Pancreas (tissue), 10 donors: ENCODE data around the gene MPL. TPM values are rescaled to one million over a fixed set of nuclear protein-coding genes. Genes with fewer than 3 reads are reported as not detected.

ENCODE experiments used
- ATAC-seq, 4 donors: fragments of 200-7000 bp; cut with Tn5 transposase; one replicate each; pipeline versions ENCODE4 v1.8.0 to v1.9.1; 2020; ENCODE audit warnings: mild to moderate bottlenecking in 4 of 4, moderate library complexity in 4 of 4
- DNase-seq, 6 donors: peaks; one replicate each; pipeline ENCODE4 v3.0.0-alpha.2; 2020
- FAIRE-seq: peaks from 2 replicates; lab custom pipeline; 2012; peaks lifted over from hg19 to GRCh38; lab: Jason Lieb, UNC
- H3K27ac ChIP-seq, 4 donors: fragments of 200-600 bp; sonication (generic); 1 replicate in 3 of 4; 2 replicates in 1 of 4; pipeline versions ENCODE4 v1.5.0 to v1.8.0; 2020
- H3K27me3 ChIP-seq, 4 donors: fragments of 200-600 bp; one replicate each; pipeline ENCODE4 v1.8.0; 2021
- H3K36me3 ChIP-seq, 3 donors: fragments of 200-600 bp; sonication (generic) in 1 of 3; one replicate each; pipeline versions ENCODE4 v1.5.0 to v1.8.0; 2020 to 2021
- H3K4me1 ChIP-seq, 3 donors: fragments of 200-600 bp; one replicate each; pipeline ENCODE4 v1.8.0; 2021
- H3K4me3 ChIP-seq, 4 donors: fragments of 200-600 bp; sonication (generic) in 2 of 4; one replicate each; pipeline versions ENCODE4 v1.5.0 to v1.8.0; 2020 to 2021
- H3K9me3 ChIP-seq, 4 donors: fragments of 200-600 bp; one replicate each; pipeline ENCODE4 v1.8.0; 2021
- WGBS, 2 donors: extraction: QIAGEN DNeasy Blood & Tissue Kit; methylation state at CpG; one replicate each; pipeline ENCODE4 v1.1.7; 2013; 5-methylcytosine and 5-hydroxymethylcytosine counted together
- intact Hi-C, 3 donors: fragments of 100-400 bp; cut with DNase I; formaldehyde crosslinking; loops; one replicate each; pipeline versions ENCODE4 v1.11.1 to v1.14.2; 2022
- polyA plus RNA-seq, 2 donors: library from polyadenylated mRNA; stranded (reverse); fragments of 200-250 nt; gene quantifications; one replicate each; pipeline ENCODE4 v1.2.3, GENCODE V29; 2013
- total RNA-seq, 6 donors: library from RNA; stranded (reverse); fragmentation: NEBNext Ultra II Directional in 4 of 6; extraction: Animal tissue kit (Norgen Biotek cat#: 25700) in 4 of 6; gene quantifications; one replicate each; pipeline versions ENCODE4 v1.2.1 to v1.2.4, GENCODE V29; 2021 to 2023
- TF ChIP-seq, protein P1 (sequence below), 4 donors: fragments of 200-600 bp; sonication (generic) in 3 of 4; IDR thresholded peaks; one replicate each; pipeline versions ENCODE4 v1.5.0 to v1.8.0; 2021; ENCODE audit warnings: antibody characterized with exemption in 4 of 4
- donor health status: healthy with polysubstance abuse.
- donor health status: DM: no; HTN: no; CAD: no; lungs with moderate emphysema.
- donor health status: DM: no; HTN: no; CAD: no.
- donor health status: control.
- donor health status: control.
- donor health status: Bipolar disorder and iron deficiency.
- donor health status: DM: yes; HTN: yes; CAD: no.
- donor health status: DM: no; HTN: no; CAD: no.
- donor health status: DM: no; HTN: no; CAD: no.
- donor health status: DM: yes; HTN: yes; CAD: no.

MPL gene
- total and polyA plus RNA-seq, 8 donors: 0.08 to 0.43 (median 0.12) TPM; not detected in 2

DNA sequence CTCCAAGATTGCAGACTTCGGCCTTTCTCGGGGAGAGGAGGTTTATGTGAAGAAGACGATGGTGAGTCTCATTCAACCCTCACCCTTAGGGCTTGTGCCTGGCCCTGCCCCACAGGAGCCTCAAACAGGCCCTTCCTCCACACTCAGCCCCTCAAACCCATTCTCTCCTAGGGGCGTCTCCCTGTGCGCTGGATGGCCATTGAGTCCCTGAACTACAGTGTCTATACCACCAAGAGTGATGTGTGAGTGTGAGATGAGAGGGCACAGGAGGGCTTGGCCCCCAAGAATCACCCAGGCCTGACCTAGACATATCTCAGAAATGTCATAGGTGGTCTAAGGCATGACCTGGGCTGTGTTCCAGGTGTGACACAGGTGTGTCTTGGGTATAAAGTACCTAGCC lies 18.3 kb upstream of the MPL start:
- no peak overlapping the region for H3K27ac ChIP-seq
- TF ChIP-seq, protein P1, sequence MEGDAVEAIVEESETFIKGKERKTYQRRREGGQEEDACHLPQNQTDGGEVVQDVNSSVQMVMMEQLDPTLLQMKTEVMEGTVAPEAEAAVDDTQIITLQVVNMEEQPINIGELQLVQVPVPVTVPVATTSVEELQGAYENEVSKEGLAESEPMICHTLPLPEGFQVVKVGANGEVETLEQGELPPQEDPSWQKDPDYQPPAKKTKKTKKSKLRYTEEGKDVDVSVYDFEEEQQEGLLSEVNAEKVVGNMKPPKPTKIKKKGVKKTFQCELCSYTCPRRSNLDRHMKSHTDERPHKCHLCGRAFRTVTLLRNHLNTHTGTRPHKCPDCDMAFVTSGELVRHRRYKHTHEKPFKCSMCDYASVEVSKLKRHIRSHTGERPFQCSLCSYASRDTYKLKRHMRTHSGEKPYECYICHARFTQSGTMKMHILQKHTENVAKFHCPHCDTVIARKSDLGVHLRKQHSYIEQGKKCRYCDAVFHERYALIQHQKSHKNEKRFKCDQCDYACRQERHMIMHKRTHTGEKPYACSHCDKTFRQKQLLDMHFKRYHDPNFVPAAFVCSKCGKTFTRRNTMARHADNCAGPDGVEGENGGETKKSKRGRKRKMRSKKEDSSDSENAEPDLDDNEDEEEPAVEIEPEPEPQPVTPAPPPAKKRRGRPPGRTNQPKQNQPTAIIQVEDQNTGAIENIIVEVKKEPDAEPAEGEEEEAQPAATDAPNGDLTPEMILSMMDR (IDR thresholded peaks at IDR 0.05): no peak
- no peak for DNase-seq
- no peaks in the 10 kb centered on the region for H3K9me3 ChIP-seq
- intact Hi-C loops: no loop called here
- no peak for FAIRE-seq
- ATAC-seq: no peak
- H3K4me3 ChIP-seq: no peak overlapping the region
- WGBS, 2 donors: 89 to 93% methylated on average over 5 of the region's 5 CpGs
- H3K27me3 ChIP-seq: no peaks in the 10 kb centered on the region
- H3K36me3 ChIP-seq: no peaks in the 10 kb centered on the region
- no peaks in the 10 kb centered on the region for H3K4me1 ChIP-seq

DNA sequence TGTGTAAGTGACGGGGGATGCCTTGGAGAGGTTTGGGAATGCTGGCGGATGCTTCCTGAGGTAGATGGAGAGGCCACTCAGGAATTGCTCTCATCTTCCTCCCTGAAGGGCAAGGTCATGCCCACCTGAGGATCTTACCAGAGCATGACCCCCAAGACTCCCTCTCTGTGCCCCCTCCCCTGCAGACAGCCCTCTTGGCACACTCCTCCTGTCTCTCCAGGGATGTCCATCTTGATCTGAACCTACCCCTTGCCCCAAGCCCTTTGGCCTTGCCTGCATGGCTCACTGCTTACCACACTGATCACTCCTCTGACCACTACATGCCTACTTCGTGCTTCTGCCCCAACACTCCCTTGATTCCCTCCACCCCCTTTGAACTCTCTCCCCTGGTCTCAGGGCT lies 17.9 kb upstream of the MPL start:
- ATAC-seq: no peak
- no peaks in the 10 kb centered on the region for H3K36me3 ChIP-seq

DNA sequence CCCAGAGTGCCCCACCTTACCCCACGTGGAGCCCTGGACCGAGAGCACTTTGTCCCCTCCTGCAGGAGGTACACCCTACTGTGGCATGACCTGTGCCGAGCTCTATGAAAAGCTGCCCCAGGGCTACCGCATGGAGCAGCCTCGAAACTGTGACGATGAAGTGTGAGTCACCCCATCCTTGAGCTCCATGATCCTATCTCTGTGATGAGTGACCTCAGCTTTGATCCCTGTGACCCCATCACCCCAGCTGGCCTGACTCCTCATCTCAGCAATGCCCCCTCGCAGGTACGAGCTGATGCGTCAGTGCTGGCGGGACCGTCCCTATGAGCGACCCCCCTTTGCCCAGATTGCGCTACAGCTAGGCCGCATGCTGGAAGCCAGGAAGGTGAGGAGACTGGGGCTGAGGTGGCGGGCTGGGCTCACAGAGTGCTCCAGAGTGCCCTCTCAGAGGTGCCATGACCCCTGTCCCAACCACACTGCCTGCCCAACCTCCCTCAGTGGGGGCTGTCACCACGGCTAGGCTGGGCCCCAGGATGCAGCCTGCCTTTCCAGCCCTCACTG lies 16.2 kb upstream of the MPL start:
- ATAC-seq: no peak
- no peak for FAIRE-seq
- H3K4me1 ChIP-seq: no peaks in the 10 kb centered on the region
- H3K9me3 ChIP-seq: no peaks in the 10 kb centered on the region
- intact Hi-C loops: no loop called here
- H3K27ac ChIP-seq: no peak overlapping the region
- no peak overlapping the region for H3K4me3 ChIP-seq
- 94% methylated on average over 16 of the region's 16 CpGs for WGBS, 2 donors
- no peaks in the 10 kb centered on the region for H3K36me3 ChIP-seq
- no peaks in the 10 kb centered on the region for H3K27me3 ChIP-seq
- DNase-seq: no peak
- TF ChIP-seq, protein P1 (IDR thresholded peaks at IDR 0.05): no peak

More for the DNA sequence above, 17.9 kb upstream of the MPL start:
- TF ChIP-seq, protein P1 (IDR thresholded peaks at IDR 0.05): no peak
- DNase-seq (no peak), FAIRE-seq (no peak)
- 65 to 85% methylated on average over 3 of the region's 3 CpGs for WGBS, 2 donors
- intact Hi-C loops: no loop called here
- Histone ChIP-seq H3K9me3 (no peaks in the 10 kb centered on the region), H3K4me3 (no peak overlapping the region), H3K27ac (no peak overlapping the region), H3K4me1 (no peaks in the 10 kb centered on the region), H3K27me3 (no peaks in the 10 kb centered on the region)

DNA sequence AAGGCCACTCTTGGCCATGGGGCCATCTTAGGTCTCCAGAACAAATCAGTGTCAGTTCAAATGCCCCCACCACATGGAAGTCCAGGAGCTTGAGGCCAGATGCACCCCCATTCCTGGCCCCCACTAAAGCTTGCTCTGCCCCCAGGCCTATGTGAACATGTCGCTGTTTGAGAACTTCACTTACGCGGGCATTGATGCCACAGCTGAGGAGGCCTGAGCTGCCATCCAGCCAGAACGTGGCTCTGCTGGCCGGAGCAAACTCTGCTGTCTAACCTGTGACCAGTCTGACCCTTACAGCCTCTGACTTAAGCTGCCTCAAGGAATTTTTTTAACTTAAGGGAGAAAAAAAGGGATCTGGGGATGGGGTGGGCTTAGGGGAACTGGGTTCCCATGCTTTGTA lies 15.1 kb upstream of the MPL start:
- H3K4me3 ChIP-seq: no peak overlapping the region
- 93 to 95% methylated on average over 5 of the region's 5 CpGs for WGBS, 2 donors
- no peaks in the 10 kb centered on the region for H3K27me3 ChIP-seq
- FAIRE-seq (no peak), DNase-seq (no peak), ATAC-seq (no peak)
- H3K9me3 ChIP-seq: no peaks in the 10 kb centered on the region
- H3K4me1 ChIP-seq: no peaks in the 10 kb centered on the region
- H3K27ac ChIP-seq: no peak overlapping the region
- intact Hi-C loops: no loop called here
- no peaks in the 10 kb centered on the region for H3K36me3 ChIP-seq
- TF ChIP-seq, protein P1 (IDR thresholded peaks at IDR 0.05): no peak

DNA sequence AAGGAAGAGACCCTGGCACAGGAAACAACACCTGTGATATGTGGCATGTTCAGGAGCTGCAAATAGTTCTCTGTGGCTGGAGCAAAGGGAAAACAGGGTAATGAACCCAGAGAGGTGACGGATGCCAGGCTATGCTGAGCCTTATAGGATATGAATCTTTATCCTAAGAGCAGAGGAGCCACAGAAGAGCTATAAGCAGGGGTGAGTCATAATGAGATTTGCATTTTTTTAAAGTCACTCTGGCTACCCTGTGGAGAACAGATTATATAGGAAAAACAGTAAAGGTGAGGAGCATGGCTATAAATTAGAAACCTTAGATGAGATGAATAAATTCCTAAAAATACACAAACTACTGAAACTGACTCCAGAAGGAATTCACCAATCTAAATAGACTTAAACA lies 12.8 kb upstream of the MPL start:
- no peak for FAIRE-seq
- Histone ChIP-seq H3K9me3 (no peaks in the 10 kb centered on the region), H3K27me3 (no peaks in the 10 kb centered on the region), H3K36me3 (no peaks in the 10 kb centered on the region), H3K4me3 (no peak overlapping the region), H3K4me1 (no peaks in the 10 kb centered on the region), H3K27ac (no peak overlapping the region)
- intact Hi-C loops: no loop called here
- TF ChIP-seq, protein P1 (IDR thresholded peaks at IDR 0.05): no peak
- WGBS, 2 donors: 99 to 100% methylated on average over 1 of the region's 1 CpG
- no peak for DNase-seq
- ATAC-seq: no peak
